ENCODE measurements around the gene ATXN7L1. TPM values are rescaled to one million over a fixed set of nuclear protein-coding genes. Genes with fewer than 3 reads are reported as not detected.

ATXN7L1 gene
- total RNA-seq, 4 donors from 2014 or later: 8.0 to 14.1 (median 10.6) TPM

- 89 to 91% methylated on average over 2 of the region's 2 CpGs for WGBS, 2 donors
- H3K9me3 ChIP-seq: no peaks in the 10 kb centered on the region
These were observed 41.3 kb upstream of the ATXN7L1 start for GRCh38 chr7:105917659-105918058.

GRCh38 chr7:105916603-105917002 is 40.2 kb upstream of the ATXN7L1 start:
- Histone ChIP-seq H3K27me3 (no peaks in the 10 kb centered on the region), H3K27ac (no peak overlapping the region), H3K4me3 (no peak overlapping the region), H3K4me1 (no peaks in the 10 kb centered on the region), H3K9me3 (no peaks in the 10 kb centered on the region), H3K36me3 (peaks cover 0 to 10% (median 0%) of the 10 kb centered on the region in 3 donors)
- TF ChIP-seq POLR2A (IDR thresholded peaks at IDR 0.05) (no peak), CTCF (IDR thresholded peaks at IDR 0.05) (no peak)
- DNase-seq: no peak
- intact Hi-C loops (cut with DNase I): no loop called here
- WGBS, 2 donors: 79 to 88% methylated on average over 1 of the region's 1 CpG

More at GRCh38 chr7:105917659-105918058, 41.3 kb upstream of the ATXN7L1 start:
- DNase-seq: no peak
- H3K4me3 ChIP-seq: no peak overlapping the region
- intact Hi-C loops (cut with DNase I): no loop called here
- H3K36me3 ChIP-seq: peaks cover 0 to 4% (median 0%) of the 10 kb centered on the region in 3 donors
- no peak overlapping the region for H3K27ac ChIP-seq
- no peaks in the 10 kb centered on the region for H3K27me3 ChIP-seq
- no peaks in the 10 kb centered on the region for H3K4me1 ChIP-seq
- TF ChIP-seq CTCF (IDR thresholded peaks at IDR 0.05): no peak

GRCh38 chr7:105913947-105914346 is 37.5 kb upstream of the ATXN7L1 start:
- intact Hi-C loops (cut with DNase I): no loop called here
- Histone ChIP-seq H3K36me3 (peaks cover 0 to 16% (median 0%) of the 10 kb centered on the region in 3 donors), H3K27me3 (no peaks in the 10 kb centered on the region), H3K4me1 (no peaks in the 10 kb centered on the region), H3K4me3 (no peak overlapping the region), H3K9me3 (no peaks in the 10 kb centered on the region), H3K27ac (no peak overlapping the region)
- 71 to 93% methylated on average over 3 of the region's 3 CpGs for WGBS, 2 donors
- TF ChIP-seq CTCF (IDR thresholded peaks at IDR 0.05): no peak
- TF ChIP-seq POLR2A (IDR thresholded peaks at IDR 0.05): no peak
- DNase-seq: no peak

- WGBS, 2 donors: 85 to 92% methylated on average over 4 of the region's 4 CpGs
- DNase-seq: no peak
- TF ChIP-seq POLR2A (IDR thresholded peaks at IDR 0.05) (no peak), CTCF (IDR thresholded peaks at IDR 0.05) (no peak)
- Histone ChIP-seq H3K9me3 (no peaks in the 10 kb centered on the region), H3K27ac (no peak overlapping the region), H3K4me3 (no peak overlapping the region), H3K27me3 (no peaks in the 10 kb centered on the region), H3K4me1 (no peaks in the 10 kb centered on the region), H3K36me3 (peaks cover 0 to 16% (median 0%) of the 10 kb centered on the region in 3 donors)
- intact Hi-C loops (cut with DNase I): no loop called here
These were observed 35.7 kb upstream of the ATXN7L1 start for GRCh38 chr7:105911961-105912575.

GRCh38 chr7:105910172-105910571 is 33.8 kb upstream of the ATXN7L1 start:
- H3K27me3 ChIP-seq: no peaks in the 10 kb centered on the region
- peaks cover 0 to 16% (median 0%) of the 10 kb centered on the region in 3 donors for H3K36me3 ChIP-seq
- TF ChIP-seq POLR2A (IDR thresholded peaks at IDR 0.05) (no peak), CTCF (IDR thresholded peaks at IDR 0.05) (no peak)
- no peak overlapping the region for H3K4me3 ChIP-seq
- intact Hi-C loops (cut with DNase I): no loop called here
- DNase-seq: no peak
- H3K27ac ChIP-seq: no peak overlapping the region
- H3K4me1 ChIP-seq: no peaks in the 10 kb centered on the region
- H3K9me3 ChIP-seq: no peaks in the 10 kb centered on the region
- 84 to 96% methylated on average over 5 of the region's 5 CpGs for WGBS, 2 donors

All from esophagus squamous epithelium (tissue), 5 donors.